GM18519 (cell line): ENCODE results near the gene FEM1C.
"Not testable (repeated sequence)": the region's sequence is repeated elsewhere in the genome, so short reads cannot be mapped to it uniquely, and the experiment has no call there.

Experiments
- ATAC-seq: cut with Tn5 transposase; IDR thresholded peaks from one replicate; pipeline ENCODE4 v1.9.1; 2021; ENCODE audit warnings: mild to moderate bottlenecking, moderate library complexity; ENCODE audit not compliant: unreplicated experiment, low FRiP score

The FEM1C gene

DNA sequence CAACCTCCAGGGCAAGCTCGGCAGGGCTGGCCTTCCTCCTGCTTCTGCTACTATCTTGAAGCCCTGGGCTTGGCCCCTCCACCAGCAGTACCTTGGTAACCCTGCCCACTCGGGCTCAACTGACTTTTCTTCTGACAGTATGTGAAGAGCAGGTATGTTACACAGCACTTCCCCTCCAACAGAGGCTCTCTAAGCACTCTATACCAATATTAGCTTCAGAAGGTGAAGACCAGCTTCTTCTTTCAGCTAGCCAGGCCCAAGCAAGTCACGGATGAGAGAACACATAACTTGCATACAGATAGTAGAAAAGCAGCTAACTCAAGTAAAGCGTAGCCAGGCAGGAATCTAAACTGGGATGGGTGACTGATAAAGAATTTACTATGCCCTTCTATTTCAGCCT lies 64.3 kb downstream of the FEM1C start:
- ATAC-seq, result peak; percentile 55

DNA sequence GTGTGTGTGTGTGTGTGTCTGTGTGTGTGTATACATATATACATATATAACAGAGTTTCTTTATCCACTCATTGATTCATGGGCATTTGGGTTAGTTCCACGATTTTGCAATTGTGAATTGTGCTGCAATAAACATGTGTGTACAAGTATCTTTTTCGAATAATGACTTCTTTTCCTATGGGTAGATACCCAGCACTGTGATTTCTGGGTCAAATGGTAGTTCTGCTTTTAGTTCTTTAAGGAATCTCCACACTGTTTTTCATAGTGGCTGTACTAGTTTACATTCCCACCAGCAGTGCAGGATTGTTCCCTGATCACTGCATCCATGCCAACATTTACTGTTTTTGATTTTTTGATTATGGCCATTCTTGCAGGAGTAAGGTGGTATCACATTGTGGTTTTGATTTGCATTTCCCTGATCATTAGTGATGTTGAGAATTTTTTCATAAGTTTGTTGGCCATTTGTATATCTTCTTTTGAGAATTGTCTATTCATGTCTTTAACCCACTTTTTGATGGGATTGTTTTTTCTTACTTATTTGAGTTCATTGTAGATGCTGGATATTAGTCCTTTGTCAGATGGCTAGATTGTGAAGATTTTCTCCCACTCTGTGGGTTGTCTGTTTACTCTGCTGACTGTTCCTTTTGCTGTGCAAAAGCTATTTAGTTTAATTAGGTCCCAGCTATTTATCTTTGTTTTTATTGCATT lies 65.3 kb downstream of the FEM1C start:
- ATAC-seq, result not testable (repeated sequence)

- no peak for ATAC-seq
These were observed 66.3 kb downstream of the FEM1C start for GRCh38 chr5:115478281-115478680.

- ATAC-seq, result no peak
These were observed 67.0 kb downstream of the FEM1C start for GRCh38 chr5:115477581-115477980.

DNA sequence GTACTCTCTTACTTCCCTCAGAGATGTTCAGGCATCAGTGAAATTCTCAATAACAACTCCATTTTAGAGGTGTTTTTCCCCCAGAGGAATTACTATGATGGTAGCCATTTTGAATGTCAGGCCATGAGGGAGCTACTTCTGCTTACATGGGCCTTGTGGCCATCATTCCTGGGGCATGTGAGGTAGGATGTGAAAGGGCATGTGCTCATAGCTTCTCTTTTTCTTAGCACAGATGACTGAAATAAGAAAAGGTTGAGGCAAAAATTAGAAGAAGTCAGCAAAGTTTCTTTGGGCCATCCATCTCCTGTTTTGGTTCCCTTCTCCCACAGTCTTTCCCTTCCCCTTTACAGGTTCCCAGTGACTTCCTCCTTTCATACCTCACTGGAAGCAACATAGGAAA lies 68.8 kb downstream of the FEM1C start:
- ATAC-seq, result no peak

- no peak for ATAC-seq
These were observed 72.1 kb downstream of the FEM1C start for GRCh38 chr5:115472271-115473025.

DNA sequence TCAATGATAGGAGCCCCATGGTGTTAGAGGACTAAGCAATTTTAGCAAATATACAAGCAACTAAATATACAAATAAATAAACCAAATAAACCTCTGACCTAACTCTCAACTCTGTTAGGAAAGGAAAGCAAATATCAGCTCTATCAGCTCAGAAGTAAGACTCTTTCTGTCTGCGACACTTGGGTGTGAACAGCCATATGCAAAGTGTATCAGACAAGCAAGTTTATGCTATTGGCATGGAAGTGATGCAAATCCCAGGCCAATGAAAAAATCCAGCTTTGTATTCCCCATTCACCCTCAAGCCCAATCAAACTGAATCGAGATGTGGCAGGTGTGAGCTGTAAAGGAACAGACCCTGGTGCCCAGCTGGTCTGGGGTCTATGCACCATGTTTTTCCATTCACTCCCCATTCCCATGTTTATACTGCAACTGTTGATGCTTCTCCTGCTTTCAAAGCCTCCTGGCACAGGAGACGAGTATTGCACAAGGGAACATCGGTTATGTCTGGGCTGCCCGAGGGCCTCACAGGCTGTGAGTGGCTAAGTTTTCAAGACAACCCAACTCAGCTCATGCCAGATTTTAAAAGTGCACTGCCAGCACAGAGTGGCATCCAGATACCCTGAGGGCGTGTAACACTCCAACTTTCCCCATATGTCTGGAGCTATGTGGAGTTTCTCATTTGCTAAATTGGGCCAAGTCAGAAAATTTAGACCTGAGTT lies 73.1 kb downstream of the FEM1C start:
- ATAC-seq, result no peak

DNA sequence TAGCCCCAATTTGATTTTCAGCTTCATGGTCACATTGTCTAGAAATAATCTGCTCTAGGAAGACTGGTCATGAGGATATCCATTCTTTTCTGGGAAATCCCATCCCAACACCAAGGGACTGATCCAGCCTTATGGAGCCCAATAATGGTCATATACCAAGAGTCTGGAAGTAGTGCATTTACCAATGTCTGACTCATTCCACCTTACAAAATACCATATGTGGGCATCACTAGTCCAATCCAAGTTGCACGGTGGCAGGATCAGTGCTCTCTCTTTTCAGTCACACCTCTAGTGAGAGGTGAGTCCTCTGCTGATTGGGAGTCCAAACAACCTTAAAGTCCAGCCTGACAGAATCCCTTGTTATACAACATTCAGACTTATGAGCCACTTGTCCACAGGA lies 73.7 kb downstream of the FEM1C start:
- ATAC-seq, result no peak
